Measurements from ENCODE around the gene CERS1.
"Not testable (repeated sequence)": the region's sequence is repeated elsewhere in the genome, so short reads cannot be mapped to it uniquely, and the experiment has no call there.

Gene CERS1

DNA sequence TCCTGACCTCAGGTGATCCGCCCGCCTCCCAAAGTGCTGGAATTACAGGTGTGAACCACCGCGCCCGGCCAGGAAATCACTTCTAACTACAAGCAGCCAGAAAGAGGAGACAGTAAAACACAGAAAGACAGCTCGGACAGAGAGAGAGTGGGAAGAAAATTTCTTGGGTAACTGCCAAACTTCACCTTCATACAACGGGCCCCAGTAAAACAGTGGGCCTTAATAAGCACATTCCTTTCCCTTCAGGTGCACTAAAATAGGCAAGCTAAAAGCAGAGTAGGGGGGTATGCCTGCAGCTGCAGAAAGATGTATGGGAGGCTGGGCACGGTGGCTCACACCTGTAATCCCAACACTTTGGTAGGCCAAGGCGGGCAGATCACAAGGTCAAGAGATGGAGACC lies 21.6 kb upstream of the CERS1 start:
- DNase-seq = not testable (repeated sequence)

GRCh38 chr19:18915639-18916038 lies 19.7 kb upstream of the CERS1 start:
- peak; percentile 11 to 43 for DNase-seq

DNA sequence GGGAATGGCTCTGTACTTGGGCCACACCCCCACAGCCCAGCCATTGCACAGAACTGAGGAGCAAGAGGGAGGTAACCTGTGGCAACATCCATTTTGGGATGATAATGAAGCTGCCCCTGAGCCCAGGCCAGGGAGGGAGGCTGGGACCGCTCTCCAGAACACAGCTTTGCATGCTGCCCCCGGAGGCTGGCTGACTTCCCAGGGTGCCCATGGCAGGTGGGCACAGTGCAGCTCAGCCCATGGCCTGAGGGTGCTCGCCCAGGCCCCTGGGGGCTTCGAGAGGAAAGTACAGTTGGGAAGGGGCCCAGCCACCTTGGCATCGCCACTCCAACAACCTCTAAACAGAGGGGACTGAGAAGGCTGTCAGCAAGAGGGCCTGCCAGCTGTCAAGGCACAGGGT lies 17.5 kb upstream of the CERS1 start:
- DNase-seq = no peak

- DNase-seq = no peak
These were observed 17.0 kb upstream of the CERS1 start for GRCh38 chr19:18912933-18913332.

DNA sequence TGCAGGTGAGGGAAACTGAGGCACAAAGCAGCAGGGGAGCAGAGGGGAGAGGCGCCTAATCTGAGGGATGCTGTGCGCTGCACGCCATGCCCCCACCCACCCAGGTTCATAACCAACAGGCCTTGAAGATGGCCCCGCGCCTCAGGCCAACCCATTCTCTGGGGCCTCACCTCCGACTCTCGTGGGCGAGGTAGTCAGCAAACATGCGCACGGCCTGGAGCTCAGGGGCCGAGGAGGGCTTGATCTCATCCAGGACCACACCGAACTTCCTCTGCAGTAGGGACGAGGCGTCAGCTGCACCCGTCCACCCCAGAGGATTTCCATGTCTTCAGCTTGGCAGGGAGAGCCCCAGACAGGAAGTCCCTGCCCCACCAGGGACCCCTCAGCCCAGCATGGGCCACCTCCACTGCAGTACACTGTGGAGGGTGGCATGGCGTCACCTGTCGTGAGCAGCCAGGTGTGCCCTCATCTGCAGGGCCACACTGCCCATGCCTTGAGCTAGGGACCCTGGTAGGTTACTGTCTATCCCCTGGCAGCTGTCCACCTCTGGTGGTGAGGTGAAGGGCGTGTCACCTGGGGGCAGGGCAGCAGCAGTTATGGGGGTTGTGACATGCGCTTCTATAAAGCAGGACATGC lies 15.0 kb upstream of the CERS1 start:
- DNase-seq = no peak

DNA sequence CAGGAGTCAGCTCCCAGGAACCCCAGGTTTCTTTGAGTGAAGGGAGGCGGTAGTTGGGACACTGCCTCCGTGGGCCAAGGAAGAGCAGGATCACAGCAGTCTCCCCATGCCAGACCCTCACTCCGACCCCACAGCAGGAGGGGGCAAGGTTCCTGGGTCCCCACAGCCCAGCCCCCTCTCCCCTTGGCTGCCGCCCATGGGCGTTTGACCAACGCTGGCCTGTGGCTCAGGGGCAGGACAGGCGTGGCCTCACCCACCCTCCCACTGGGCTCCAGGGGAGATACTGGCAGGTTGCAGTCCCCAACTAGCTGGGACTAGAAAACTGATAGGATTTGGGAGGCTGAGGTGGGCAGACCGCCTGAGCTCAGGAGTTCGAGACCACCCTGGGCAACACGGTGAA lies 14.1 kb upstream of the CERS1 start:
- no peak for DNase-seq

DNA sequence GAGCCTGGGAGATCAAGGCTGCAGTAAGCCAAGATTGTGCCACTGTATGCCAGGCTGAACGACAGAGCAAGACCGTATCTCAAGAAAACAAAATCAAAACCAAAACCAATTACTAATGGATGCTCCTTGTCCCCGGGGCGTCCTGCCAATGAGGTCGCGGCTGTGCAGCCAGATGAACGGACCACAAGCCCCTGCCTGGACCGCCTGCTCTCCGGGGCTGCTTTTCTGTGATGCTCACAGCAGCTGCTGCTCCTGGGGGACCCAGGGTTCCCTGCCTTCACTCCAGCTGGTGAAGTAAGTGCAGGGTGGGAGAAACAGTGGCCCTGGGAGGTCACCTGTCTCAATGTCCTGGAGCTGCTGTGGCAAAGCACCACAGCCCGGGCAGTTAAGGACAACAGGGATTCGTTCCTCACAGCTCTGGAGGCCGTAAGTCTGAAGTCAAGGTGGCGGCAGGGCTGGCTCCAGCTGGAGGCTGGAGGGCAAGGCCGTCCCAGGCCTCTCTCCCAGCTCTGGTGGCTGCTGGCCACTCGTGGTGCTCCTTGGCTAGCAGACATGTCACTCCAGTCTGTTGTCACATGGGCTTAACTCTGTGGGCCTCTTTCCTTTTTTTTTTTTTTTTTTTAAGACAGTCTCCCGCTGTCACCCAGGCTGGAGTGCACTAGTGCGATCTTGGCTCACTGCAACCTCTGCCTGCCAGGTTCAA lies 13.1 kb upstream of the CERS1 start:
- no peak for DNase-seq

- no peak for DNase-seq
These were observed 10.9 kb upstream of the CERS1 start for GRCh38 chr19:18906605-18907519.

GRCh38 chr19:18905513-18906236 lies 9.7 kb upstream of the CERS1 start:
- DNase-seq = no peak

- no peak for DNase-seq
These were observed 9.1 kb upstream of the CERS1 start for GRCh38 chr19:18905058-18905456.

GRCh38 chr19:18904334-18905057 lies 8.5 kb upstream of the CERS1 start:
- DNase-seq = no peak

- DNase-seq = no peak
These were observed 7.4 kb upstream of the CERS1 start for GRCh38 chr19:18903156-18904037.

- DNase-seq = not testable (repeated sequence)
These were observed 6.6 kb upstream of the CERS1 start for GRCh38 chr19:18902519-18902918.

- DNase-seq = no peak
These were observed 5.5 kb upstream of the CERS1 start for GRCh38 chr19:18901491-18901890.

GRCh38 chr19:18900700-18901481 lies 4.9 kb upstream of the CERS1 start:
- no peak for DNase-seq

- no peak for DNase-seq
These were observed 3.9 kb upstream of the CERS1 start for GRCh38 chr19:18899624-18900560.

DNA sequence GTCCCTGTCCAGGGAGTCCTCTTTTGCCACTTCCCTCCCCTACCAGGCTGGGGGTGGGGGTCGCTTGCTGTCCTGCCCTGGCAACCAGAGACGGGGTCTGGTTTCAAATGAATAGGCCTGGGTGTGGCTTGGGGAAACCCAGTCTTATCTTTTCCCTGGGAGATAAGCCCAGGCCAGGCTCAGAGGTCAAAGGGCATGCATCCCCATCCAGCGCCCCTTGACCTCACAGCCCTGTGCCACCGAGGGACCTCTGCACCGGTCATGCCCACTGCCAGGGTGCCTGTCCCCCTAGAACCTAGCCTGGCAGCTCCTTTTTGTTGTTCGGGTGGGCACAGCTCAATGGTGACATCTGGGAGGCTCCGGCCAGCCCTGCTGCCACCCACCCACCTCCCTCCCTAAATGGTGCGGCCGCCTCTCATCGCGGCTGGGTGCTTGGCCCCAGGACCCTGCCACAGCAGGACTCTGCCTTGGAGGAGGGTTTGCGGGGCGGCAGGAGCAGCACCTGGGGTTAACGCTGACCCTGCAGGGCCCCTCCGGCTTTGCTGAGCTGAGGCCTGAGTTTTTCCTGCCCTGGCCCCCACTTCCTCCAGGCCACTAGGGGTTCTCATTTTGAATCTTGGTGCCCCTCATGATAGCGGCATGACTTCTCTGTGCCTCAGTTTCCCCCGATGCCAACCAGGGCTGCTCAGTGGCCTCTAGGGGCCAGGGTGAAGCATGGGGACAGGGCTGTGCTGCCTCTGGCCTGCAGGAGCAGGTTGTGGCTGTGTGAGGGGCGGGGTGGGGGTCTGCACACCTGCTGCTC lies 2.9 kb upstream of the CERS1 start:
- no peak for DNase-seq

DNA sequence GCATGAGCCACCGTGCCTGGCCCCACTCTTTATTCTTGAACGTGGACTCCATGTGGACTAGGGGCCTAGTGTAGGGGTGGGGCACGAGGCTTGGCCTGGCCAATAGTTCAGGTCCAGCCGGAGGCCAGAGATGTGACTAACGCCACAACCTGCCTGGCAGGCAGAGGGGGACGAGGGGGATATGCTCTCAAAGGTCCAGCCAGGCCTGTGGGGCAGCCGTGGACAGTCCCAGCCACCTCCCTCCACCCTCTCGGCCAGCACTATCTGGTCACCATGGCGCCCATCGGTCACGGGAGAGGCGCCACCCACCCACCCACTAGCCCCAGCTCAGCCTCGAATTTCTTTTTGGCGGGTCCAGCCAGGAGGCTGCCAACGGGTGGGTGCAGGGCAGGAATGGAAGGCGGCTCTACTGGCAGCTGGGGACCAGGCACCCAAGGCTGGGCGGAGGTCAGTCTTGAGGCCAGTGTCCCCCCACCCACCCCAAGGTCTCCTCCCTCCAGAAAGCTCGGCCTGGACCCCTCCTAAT lies 2.2 kb upstream of the CERS1 start:
- no peak for DNase-seq

Data from inflammatory macrophage treated with lipopolysaccharide for 1 hour (primary cell).